ENCODE results near the gene STRN3. TPM values are rescaled to one million over a fixed set of nuclear protein-coding genes. Genes with fewer than 3 reads are reported as not detected.

Gene STRN3
- total RNA-seq, 1 experiment from 2014 or later, result 52.1 TPM

DNA sequence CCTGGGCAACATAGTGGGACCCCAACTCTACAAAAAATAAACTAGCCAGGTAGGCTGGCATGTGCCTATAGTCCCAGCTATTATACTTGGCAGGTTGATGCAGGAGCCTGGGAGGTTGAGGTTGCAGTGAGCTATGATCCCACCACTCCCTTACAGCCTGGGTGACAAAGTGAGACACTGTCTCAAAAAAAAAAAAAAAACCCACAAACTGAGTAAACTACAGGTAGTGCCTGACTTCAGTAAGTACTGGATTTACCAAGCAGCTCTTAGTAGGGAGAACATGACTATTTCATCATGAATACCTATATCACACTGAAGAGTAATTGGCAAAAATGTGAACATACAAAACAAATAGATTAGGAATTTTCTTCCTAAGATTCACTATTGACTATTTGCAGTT lies 33.1 kb downstream of the STRN3 start:
- H3K27me3 ChIP-seq (ENCODE audit: insufficient read depth, low read length), result no peaks in the 10 kb centered on the region
- H3K9me3 ChIP-seq (ENCODE audit: control insufficient read depth, low read depth, low read length), result no peaks in the 10 kb centered on the region
- H2BK5ac ChIP-seq (ENCODE audit: insufficient read length, low read length), result no peak overlapping the region
- Mint-ChIP-seq H3K27me3 (ENCODE audit: low read depth) (no peaks in the 10 kb centered on the region), H3K4me1 (peaks cover 46 to 50% of the 10 kb centered on the region in 2 experiments), H3K36me3 (ENCODE audit: insufficient read depth in 1 of 3, low read depth in 3 of 3) (peaks cover 0 to under 1% (median 0%) of the 10 kb centered on the region in 3 experiments; a peak in 1 of 7 replicates), H3K4me3 (no peak overlapping the region), H3K9me3 (no peaks in the 10 kb centered on the region; a peak in 1 of 5 replicates), H3K27ac (no peak overlapping the region; a peak in 1 of 7 replicates)
- H4K8ac ChIP-seq (replicated peaks; ENCODE audit: insufficient read length, low read depth, low read length), result no peak overlapping the region
- no peak overlapping the region for H2BK20ac ChIP-seq (ENCODE audit: low read depth, low read length, poor library complexity, severe bottlenecking)
- no peak overlapping the region for H3K4ac ChIP-seq (ENCODE audit: low read depth, low read length)
- H3T11ph ChIP-seq (ENCODE audit: low read length), result no peak overlapping the region
- H2BK12ac ChIP-seq (ENCODE audit: insufficient read length, low read depth, low read length), result no peak overlapping the region
- H3K79me1 ChIP-seq (ENCODE audit: insufficient read depth, low read depth, low read length, poor library complexity, severe bottlenecking), result peaks cover 5% of the 10 kb centered on the region
- H3K9ac ChIP-seq (ENCODE audit: extremely low read depth, insufficient read length, low read length), result no peak overlapping the region
- H3K4me1 ChIP-seq (ENCODE audit: insufficient read depth, low read length), result peaks cover 4% of the 10 kb centered on the region; the same call in 1 of the 2 replicates
- H2AK5ac ChIP-seq (ENCODE audit: insufficient read length, low read length), result no peak overlapping the region
- TF ChIP-seq, protein P1, sequence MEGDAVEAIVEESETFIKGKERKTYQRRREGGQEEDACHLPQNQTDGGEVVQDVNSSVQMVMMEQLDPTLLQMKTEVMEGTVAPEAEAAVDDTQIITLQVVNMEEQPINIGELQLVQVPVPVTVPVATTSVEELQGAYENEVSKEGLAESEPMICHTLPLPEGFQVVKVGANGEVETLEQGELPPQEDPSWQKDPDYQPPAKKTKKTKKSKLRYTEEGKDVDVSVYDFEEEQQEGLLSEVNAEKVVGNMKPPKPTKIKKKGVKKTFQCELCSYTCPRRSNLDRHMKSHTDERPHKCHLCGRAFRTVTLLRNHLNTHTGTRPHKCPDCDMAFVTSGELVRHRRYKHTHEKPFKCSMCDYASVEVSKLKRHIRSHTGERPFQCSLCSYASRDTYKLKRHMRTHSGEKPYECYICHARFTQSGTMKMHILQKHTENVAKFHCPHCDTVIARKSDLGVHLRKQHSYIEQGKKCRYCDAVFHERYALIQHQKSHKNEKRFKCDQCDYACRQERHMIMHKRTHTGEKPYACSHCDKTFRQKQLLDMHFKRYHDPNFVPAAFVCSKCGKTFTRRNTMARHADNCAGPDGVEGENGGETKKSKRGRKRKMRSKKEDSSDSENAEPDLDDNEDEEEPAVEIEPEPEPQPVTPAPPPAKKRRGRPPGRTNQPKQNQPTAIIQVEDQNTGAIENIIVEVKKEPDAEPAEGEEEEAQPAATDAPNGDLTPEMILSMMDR (conservative IDR thresholded peaks at IDR 0.05), result no peak
- H2BK120ac ChIP-seq (ENCODE audit: low read depth, low read length, poor library complexity, severe bottlenecking), result no peak overlapping the region
- no peak overlapping the region for H3K14ac ChIP-seq (ENCODE audit: insufficient read depth, low read length)
- H3K23ac ChIP-seq (ENCODE audit: insufficient read length, low read depth, low read length), result no peak overlapping the region
- H3K79me2 ChIP-seq (ENCODE audit: insufficient read depth, low read length), result peaks cover 32% of the 10 kb centered on the region; the same call in 1 of the 2 replicates
- no peak overlapping the region for H4K91ac ChIP-seq (ENCODE audit: insufficient read length, low read depth, low read length)
- H3K27ac ChIP-seq (ENCODE audit: insufficient read length, low read depth, low read length), result no peak overlapping the region
- H3K18ac ChIP-seq (ENCODE audit: insufficient read length, low read depth, low read length), result no peak overlapping the region
- no peaks in the 10 kb centered on the region for H4K20me1 ChIP-seq (ENCODE audit: control insufficient read depth, insufficient read depth, insufficient read length)
- H3K23me2 ChIP-seq (ENCODE audit: insufficient read length, low read depth, low read length, poor library complexity, severe bottlenecking), result no peaks in the 10 kb centered on the region
- no peak for DNase-seq
- no peak overlapping the region for H2AFZ ChIP-seq (ENCODE audit: low read length)
- H3K56ac ChIP-seq (ENCODE audit: insufficient read length, low read depth, low read length), result no peak overlapping the region
- no peak overlapping the region for H4K5ac ChIP-seq (ENCODE audit: insufficient read length, low read depth, low read length)
- H2BK15ac ChIP-seq (ENCODE audit: low read depth, low read length), result no peak overlapping the region
- no peak overlapping the region for H3K4me2 ChIP-seq (ENCODE audit: insufficient read depth, insufficient read length, low read length)

All from H9 (cell line).